Neural cell (in vitro differentiated cells): ENCODE results near the gene GNAS.

Source experiments
- EZH2 ChIP-seq: fragments of 200-600, 300-800 bp; shearing (Covaris generic), sonication (generic); IDR thresholded peaks from 2 replicates; pipeline ENCODE4 v1.6.1; 2014; ENCODE audit warnings: antibody characterized with exemption, low read length, borderline replicate concordance, mild to moderate bottlenecking; ENCODE audit not compliant: insufficient read depth, poor library complexity, severe bottlenecking
- RAD21 ChIP-seq: fragments of 450-650 bp; conservative IDR thresholded peaks from 2 replicates; pipeline ENCODE4 v1.6.1; 2014; ENCODE audit warnings: antibody characterized with exemption, mild to moderate bottlenecking, moderate library complexity

GRCh38 chr20:58894652-58895447, 42.3 kb downstream of the GNAS start:
- TF ChIP-seq RAD21 (no peak), EZH2 (no peak)
